Stimulated activated CD8-positive, alpha-beta memory T cell treated with anti-CD3 and anti-CD28 coated beads, Interleukin-7, amount 100 ng/mL, for 48 hours (primary cell): ENCODE data around the gene CCDC89.

ENCODE experiments used
- DNase-seq, 2 donors: peaks; one replicate each; pipeline ENCODE4 v3.0.0-alpha.2; 2020; ENCODE audit warnings: low read depth in 1 of 2; ENCODE audit errors: extremely low read depth in 1 of 2

Gene CCDC89

GRCh38 chr11:85685820-85686459 is at the start of gene CCDC89:
Gene CCDC89, minus strand, starts transcription at chr11:85686195. Its CDS starts 65 bp downstream, at chr11:85686130.
- DNase-seq, result no peak

- DNase-seq, result no peak
These were observed 47.0 kb upstream of the CCDC89 start for GRCh38 chr11:85732965-85733364.

DNA sequence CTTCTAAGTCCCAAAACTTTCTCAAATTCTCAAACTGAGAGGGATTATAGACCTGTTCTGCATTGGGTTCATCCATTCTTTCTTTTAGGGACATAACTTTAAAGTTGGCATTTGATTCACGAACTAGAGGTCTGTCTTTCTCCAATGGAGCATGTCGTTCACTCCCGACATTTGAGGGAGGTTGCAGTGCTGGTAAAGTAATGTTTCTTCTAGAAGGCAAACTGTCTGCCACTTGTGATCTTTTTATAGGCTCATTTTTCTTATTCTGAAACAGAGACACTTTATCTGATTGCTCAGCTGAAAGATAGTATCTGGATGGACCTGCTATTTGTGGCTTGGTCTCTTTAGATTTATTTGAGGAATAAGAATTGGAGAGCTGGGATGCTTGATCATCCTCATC is 40.4 kb upstream of the CCDC89 start:
- DNase-seq, result no peak

GRCh38 chr11:85725510-85726258 is 39.7 kb upstream of the CCDC89 start:
- no peak for DNase-seq

- no peak for DNase-seq
These were observed 38.9 kb upstream of the CCDC89 start for GRCh38 chr11:85724748-85725465.

- no peak for DNase-seq
These were observed 37.1 kb upstream of the CCDC89 start for GRCh38 chr11:85723088-85723487.

GRCh38 chr11:85721191-85721590 is 35.2 kb upstream of the CCDC89 start:
- DNase-seq, result no peak

DNA sequence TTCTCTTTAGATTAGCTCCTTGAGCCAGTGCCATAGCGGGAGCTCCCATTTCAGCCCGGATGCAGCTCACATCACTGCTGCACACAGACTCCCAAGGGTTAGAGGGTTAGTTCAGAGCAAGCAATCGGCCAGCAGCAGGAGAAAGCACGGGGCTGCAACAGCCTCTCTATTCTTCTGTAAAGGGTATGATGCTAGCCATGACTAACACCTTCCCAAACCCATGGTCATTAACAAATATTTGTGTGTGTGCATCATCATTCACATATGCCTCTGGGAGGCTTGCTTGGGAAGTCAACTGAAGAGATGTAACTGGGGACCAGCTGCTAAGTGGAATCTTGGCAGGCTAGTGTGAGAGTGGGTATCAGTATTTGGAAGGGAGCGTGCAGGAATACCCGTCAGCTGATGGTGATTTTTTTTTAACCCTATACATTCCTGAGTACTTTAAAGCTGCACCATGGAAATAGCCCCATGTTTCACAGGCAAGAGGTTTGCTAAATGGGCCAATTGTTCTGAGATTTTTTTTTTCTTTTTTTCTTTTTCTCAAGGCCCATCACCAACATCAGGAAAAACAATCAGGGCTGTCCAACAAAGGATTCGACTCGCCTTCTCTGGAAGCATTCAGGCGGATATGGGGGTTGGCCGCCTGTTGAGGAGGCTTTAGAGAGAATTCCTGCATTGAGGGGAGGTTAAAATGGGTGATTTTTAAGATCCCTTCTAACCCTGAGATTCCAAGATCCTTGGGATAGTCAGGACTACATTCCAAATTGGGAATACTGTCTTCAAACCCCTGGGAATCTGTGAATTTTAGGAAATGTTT is 33.2 kb upstream of the CCDC89 start:
- no peak for DNase-seq

GRCh38 chr11:85718126-85718943 is 32.3 kb upstream of the CCDC89 start:
- no peak for DNase-seq

DNA sequence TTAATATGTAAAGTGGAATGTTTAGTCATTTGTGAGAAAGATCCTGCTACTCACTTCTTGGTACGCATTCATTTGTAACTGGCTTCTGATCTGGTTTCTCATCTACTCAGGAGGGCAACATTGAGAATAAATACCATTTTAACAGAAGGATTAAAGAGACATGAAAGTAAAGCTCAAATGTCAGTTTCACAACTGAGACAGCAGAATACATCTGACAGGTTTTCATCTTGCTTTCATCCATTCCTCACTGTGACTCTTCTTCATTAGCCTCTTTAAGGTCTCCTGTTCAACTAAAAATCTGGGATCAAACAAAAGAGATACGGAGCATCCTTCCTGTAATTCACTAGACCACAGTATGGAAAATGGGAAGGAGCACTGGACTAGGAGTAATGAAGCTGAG is 31.4 kb upstream of the CCDC89 start:
- no peak for DNase-seq

GRCh38 chr11:85712953-85713352 is 27.0 kb upstream of the CCDC89 start:
- DNase-seq, result no peak

DNA sequence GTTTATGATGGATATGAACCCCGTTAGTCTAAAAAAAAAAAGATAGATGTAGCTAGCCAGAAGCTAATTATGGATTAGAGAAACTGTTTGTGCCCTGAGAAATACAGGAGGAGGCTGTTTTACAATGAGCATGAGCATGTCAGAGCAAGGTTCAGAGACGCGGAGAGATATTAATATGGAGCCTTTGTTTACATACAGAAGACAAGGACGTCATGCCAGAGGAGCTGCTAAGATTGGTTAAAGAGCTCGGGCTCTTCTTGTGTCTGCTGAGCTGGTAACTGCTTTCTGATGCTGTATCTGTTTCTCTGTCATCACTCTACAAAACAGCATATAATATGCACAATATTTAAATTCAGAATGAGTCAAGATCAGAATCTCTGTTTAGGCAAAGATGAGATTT is 24.9 kb upstream of the CCDC89 start:
- no peak for DNase-seq

DNA sequence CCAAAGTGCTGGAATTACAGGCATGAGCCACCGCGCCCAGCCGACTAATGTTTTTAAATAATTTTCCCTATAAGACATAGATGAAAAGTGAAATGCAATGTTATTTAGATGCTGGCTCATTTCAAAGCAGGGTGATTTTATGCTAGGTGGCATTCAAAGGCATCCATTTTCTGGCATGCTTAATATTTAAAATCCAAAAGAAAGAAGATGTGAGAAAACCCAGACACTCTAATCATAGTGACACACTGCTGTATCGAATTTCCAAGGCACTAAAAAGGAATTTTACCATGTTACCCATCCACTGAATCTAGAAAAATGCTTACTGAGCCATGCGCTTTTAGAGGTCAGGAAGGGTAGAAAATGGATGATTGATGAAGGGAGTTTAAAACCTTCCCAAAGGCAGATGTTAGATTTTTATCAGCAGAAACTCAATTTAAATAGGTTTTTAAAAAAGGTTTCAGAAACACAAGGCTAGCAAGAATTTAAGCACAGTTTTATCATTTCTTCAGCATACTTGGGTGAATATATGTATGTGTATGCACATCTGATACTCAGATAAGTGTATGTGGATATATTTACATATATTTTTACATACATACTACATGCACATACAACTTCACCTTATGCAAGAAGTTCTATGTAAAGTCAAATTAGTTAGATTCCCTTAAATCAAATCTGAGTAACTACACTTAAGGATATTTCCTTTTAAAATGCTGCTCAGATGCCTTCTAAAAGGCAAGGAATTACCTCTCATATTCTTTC is 24.1 kb upstream of the CCDC89 start:
- DNase-seq, result no peak

DNA sequence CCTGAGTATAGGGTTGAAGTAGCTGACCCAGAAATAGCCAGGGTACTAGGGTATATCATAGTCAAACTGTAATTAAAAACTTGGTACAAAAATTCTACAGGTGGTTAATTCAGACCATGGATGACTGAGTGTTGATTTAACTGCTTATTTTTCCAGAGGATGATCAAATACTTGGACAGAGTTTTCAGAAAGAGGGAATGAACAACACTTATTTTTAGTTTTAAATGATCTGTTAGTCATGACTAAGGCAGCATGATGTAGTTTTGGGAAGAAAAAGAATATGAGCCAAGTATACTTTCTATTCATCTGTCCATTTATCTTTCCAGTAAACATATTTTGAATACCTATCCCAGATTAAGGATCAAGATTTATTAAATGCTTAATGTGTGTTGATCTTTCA is 19.8 kb upstream of the CCDC89 start:
- no peak for DNase-seq

DNA sequence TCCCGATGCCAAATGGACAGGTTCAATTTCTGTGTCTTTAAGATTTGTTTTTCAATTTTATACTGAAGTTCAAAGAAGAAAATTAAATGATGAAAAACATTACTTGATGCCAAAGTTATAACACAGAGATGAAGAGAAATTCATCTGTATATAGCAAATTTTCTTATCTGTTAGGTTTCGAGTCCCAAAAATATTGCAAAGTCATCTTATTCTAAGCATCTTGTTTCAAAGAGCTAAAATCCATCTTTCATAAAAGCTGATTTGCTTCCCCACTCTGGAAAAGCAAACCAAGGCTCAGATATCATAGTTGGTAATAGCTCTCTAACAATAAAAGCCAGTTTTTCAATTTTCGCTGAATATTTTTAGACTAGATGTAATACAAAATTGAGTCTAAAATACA is 19.0 kb upstream of the CCDC89 start:
- no peak for DNase-seq

- DNase-seq, result no peak
These were observed 14.2 kb upstream of the CCDC89 start for GRCh38 chr11:85699957-85700741.

GRCh38 chr11:85698195-85698594 is 12.2 kb upstream of the CCDC89 start:
- no peak for DNase-seq

DNA sequence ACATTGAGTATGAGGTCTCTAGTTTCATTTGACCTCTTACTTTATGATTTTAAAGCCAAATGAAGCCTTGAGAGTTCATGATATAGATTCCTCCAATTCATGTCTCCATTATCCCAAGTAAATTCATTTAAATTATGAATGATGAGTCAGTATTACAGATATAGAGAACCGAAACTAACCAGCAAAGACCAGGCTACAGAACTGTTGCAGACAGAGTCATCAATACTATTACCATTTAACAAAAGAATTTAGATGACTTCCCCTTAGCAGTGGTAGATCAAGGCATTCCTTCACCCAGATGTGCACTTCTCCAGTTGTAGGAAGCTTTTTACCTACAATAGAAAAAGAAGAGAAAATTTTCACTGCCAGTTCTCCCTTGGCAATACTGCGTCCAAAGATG is 11.8 kb upstream of the CCDC89 start:
- no peak for DNase-seq

- DNase-seq, result no peak
These were observed 9.6 kb upstream of the CCDC89 start for GRCh38 chr11:85695546-85695945.
